T-helper 1 cell treated with Interleukin-12 subunit alpha and Interleukin-12 subunit beta and Interleukin-4 antibody, amounts not matched to agents 30 ng/mL and 1 ng/mL, for 36 hours (primary cell): Measurements from ENCODE around the gene ACSM2B. TPM values are rescaled to one million over a fixed set of nuclear protein-coding genes. Genes with fewer than 3 reads are reported as not detected.
"Not testable (repeated sequence)": the region's sequence is repeated elsewhere in the genome, so short reads cannot be mapped to it uniquely, and the experiment has no call there.

ENCODE experiments used
- intact Hi-C: fragments of 100-400 bp; cut with micrococcal nuclease; formaldehyde crosslinking; loops from one replicate; pipeline ENCODE4 v1.15.1; 2024
- total RNA-seq: library from RNA; stranded (reverse); gene quantifications from 2 replicates; pipeline ENCODE4 v1.2.3, GENCODE V29; 2022

The ACSM2B gene
- total RNA-seq, 1 donor from 2014 or later, result not detected

DNA sequence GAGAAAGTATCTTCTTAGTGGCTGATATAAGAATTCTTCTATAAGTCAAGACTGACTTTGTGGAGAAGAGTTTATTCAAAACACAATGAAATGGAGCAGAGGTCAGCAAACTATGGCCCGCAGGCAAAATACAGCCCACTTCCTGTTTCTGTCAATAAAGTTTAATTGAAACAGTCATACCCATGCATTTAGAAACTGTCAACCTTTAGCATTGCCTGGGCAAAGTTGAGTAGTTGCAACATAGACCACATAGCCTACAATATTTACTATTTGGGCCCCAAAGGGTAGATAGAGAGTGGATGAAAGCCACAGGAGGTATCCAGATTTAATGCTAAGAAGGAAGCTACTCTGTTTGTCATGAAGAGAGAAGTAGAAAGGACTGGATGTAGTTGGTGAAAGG lies 38.0 kb downstream of the ACSM2B start:
- intact Hi-C loops, result no loop called here

DNA sequence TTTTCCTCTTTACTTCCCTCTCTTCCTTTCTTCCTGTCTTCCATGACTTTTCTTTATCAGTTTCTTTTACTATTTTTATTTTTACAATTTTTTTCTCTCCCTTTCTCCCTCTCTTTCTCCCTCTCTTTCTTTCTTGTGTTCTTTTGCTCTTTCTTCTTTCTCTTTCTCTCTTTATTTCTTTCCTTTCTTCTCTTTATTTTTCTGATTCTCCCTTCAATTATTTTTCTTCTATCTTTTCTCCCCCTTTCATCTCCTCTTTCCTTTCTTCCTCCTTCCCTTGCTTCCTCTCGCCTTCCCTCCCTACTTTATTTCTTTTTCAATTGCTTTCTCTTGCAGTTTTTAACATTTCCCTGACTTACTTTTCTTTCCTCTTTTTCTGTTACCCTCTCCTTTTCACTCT lies 39.5 kb downstream of the ACSM2B start:
- intact Hi-C loops, result not testable (repeated sequence)

DNA sequence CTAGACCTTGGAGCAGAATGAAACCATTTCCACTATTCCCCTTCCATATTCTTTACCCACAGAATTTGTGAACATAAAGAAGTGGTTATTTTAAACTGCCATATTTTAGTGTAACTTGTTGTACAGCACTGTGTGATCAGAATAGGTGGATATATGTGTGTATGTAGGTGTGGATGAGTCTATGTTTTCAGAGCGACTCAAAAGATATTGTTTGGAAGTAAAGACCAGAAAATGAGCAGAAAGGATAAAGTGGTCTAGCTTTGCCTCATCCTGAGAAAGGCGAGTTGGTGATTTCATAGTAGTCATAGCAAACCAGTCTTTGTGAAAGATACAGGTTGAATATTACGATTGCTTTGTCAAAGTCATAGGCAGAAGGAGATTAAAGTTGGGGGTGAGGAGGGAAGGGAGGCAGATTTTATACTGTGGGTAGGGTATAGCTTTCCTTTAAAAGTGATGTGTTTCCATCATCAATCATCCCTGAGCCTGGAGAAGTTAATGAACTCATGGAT lies 43.8 kb downstream of the ACSM2B start:
- intact Hi-C loops, result not testable (repeated sequence)

DNA sequence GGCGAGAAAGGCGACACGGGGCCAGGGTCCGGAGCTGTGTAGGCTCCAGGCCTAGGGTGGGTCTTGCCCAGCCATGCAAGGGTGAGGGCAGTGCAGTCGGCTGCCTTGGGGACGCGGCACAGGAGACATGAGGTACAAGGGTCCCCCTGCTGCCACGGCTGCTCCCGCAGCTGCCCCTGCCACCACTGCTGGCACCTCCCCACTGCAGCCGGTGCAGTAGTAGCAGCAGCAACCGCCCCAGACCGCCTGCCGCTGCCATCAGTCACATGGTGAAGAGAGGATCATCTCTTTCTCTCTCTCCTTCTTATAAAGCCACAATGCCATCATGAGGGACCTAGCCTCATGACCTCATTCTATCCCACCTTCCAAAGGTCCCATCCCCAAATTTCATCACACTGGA lies 44.4 kb downstream of the ACSM2B start:
- intact Hi-C loops, result not testable (repeated sequence)

DNA sequence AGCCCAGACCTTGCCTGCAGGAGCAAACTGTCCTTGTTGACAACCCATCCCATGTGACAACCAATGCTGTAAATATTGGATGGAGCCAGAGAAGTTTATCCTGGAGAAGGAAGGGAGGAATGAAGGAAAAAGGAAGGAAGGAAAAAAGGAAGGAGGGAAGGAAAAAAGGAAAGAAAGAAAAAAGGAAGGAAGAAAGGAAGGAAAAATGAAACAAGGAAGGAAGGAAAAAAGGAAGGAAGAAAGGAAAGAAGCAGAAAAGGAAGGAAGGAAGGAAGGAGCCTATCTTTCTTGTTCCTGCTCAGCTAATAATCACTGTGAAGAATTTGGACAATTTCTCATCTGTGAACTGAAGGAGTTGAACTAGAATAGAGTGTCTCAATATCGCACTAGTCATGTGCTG lies 56.1 kb downstream of the ACSM2B start:
- intact Hi-C loops, result no loop called here

DNA sequence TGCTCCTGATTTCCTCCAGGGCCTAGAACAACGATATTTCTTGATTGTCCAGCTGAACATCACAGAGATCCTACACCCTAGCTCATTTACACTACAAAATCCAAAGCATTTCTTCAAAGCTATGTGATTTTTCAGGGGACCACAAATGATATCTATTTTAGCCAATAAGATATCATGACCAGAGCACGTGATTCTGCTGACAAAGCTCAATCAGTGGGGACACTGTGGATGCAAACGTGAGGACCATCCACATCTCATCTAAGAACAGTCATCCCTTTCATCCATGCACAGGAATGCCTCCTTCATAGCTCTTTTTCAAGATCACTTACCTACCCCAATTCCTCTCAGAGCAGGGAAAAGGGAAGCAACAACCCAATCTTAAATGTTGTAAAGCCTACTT lies 56.9 kb downstream of the ACSM2B start:
- intact Hi-C loops, result no loop called here

DNA sequence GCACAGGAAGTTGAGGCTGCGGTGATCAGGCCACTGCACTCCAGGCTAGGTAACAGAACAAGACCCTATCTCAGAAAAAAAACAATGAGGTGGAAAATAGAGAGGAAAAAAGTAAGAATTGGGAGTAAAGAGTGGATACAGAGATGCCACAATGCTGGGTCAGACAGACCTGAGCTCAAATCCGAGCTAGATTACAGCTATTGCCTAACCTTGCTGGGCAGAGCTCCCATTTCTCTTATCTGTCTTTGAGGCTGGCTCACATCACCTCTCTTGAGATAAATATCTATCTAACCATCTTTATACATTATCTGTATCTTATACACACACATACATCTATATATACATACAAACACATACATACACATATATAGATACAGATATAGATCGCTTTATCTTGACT lies 59.0 kb downstream of the ACSM2B start:
- intact Hi-C loops, result no loop called here

DNA sequence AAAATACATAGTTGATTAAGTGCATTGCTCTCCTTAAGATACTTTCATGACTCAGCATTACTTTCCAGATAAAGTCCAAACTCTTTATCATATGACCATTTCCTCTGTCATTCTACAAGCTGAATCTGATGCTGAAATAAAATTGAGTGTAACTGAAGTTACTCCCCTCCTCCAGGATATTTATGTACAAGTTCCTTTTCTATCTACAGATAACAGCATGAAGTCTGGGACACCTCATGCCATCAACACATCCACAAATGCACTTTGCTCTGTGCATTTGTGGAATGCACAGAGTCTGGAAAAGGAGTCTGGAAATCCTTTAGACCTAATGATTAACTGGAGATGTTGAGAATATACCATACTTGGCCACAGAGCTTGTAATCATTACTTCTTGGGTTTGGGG lies 60.5 kb downstream of the ACSM2B start:
- intact Hi-C loops, result no loop called here

DNA sequence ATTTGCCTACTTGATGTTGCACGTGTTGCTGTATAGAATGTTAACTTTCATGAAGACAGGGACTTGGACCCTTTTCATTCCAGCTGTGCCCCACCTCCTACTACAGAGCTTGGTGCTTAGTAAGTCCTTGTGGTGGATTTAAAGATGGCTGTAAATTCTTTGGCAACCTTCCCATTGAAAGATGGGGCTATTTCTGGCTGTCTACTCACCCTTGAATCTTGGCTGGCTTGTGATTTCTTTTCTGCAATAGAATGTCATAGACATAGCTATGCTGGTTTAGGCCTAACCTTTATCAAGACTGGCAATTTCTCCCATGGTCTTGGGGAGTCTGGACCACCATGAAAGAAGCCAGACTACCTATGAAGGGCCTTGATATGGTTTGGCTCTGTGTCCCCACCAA lies 65.8 kb downstream of the ACSM2B start:
- intact Hi-C loops, result no loop called here

DNA sequence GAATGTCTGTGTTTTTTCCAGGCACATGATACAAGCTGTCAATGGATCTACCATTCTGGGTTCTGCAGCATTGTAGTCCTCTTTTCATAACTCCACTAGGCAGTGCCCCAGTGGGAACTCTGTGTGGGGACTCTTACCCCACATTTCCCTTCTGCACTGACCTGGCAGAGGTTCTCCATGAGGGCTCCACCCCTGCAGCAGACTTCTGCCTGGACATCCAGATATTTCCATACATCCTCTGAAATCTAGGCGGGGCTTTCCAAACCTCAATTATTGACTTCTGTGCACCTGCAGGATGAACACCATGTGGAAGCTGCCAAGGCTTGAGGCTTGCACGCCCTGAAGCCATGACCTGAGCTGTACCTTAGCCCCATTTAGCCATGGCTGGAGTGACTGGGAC lies 68.9 kb downstream of the ACSM2B start:
- intact Hi-C loops, result no loop called here

DNA sequence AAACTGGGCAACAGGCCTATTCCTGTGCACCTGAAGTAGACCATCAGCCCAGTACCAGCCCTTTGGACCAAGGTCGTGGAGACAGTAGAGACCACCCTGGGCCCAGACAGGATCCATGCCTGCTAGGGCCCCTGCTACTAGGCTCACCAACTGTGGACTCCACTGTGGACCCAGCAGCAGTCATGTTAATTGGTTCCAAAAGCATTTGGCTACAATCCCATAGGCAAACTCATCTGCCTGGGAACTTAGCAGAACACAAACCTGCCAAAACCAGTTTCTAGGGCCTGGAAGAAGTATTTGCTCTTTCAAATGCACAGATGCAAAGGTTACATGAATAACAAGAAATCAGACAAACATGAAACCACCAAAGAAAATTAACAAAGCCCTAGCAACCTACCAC lies 71.7 kb downstream of the ACSM2B start:
- intact Hi-C loops, result no loop called here

DNA sequence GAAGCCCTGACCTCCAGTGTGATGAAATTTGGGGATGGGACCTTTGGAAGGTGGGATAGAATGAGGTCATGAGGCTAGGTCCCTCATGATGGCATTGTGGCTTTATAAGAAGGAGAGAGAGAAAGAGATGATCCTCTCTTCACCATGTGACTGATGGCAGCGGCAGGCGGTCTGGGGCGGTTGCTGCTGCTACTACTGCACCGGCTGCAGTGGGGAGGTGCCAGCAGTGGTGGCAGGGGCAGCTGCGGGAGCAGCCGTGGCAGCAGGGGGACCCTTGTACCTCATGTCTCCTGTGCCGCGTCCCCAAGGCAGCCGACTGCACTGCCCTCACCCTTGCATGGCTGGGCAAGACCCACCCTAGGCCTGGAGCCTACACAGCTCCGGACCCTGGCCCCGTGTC lies 84.7 kb downstream of the ACSM2B start:
- intact Hi-C loops, result not testable (repeated sequence)

DNA sequence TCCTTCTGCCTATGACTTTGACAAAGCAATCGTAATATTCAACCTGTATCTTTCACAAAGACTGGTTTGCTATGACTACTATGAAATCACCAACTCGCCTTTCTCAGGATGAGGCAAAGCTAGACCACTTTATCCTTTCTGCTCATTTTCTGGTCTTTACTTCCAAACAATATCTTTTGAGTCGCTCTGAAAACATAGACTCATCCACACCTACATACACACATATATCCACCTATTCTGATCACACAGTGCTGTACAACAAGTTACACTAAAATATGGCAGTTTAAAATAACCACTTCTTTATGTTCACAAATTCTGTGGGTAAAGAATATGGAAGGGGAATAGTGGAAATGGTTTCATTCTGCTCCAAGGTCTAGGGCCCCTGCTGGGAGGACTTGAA lies 85.2 kb downstream of the ACSM2B start:
- intact Hi-C loops, result not testable (repeated sequence)

Other genes with a start within 250 kb of the ACSM2B start
- not detected in 2 replicates for gene GP2, start 248.9 kb downstream of the ACSM2B start, total RNA-seq
- gene UMOD, start 223.7 kb downstream of the ACSM2B start, total RNA-seq, result not detected in 2 replicates
- gene PDILT, start 171.6 kb downstream of the ACSM2B start, total RNA-seq, result not detected in 2 replicates
- gene ACSM5, start 166.8 kb downstream of the ACSM2B start, total RNA-seq, result not detected in 2 replicates
- gene ACSM2A, start 124.8 kb downstream of the ACSM2B start, total RNA-seq, result not detected in 2 replicates
- not detected in 2 replicates for gene ACSM1, start 121.3 kb upstream of the ACSM2B start, total RNA-seq
- 42.5 and 43.3 TPM in 2 replicates for gene THUMPD1, start 165.5 kb upstream of the ACSM2B start, total RNA-seq
- gene ACSM3, start 187.6 kb upstream of the ACSM2B start, total RNA-seq, result 0.78 and 2.1 TPM in 2 replicates
- gene ERI2, start 230.1 kb upstream of the ACSM2B start, total RNA-seq, result 10.7 and 15.5 TPM in 2 replicates
- gene REXO5, start 230.2 kb upstream of the ACSM2B start, total RNA-seq, result 10.0 and 10.2 TPM in 2 replicates